HCT116 (cell line): ENCODE results near the gene ABCA9.
"Not testable (repeated sequence)": the region's sequence is repeated elsewhere in the genome, so short reads cannot be mapped to it uniquely, and the experiment has no call there.

Source experiments
- CEBPB ChIP-seq: IDR thresholded peaks from 2 replicates; pipeline ENCODE4 v1.6.1; 2012; ENCODE audit warnings: low read depth
- ELF1 ChIP-seq: IDR thresholded peaks from 2 replicates; pipeline ENCODE4 v1.6.1; 2012; ENCODE audit warnings: low read depth, borderline replicate concordance
- EZH2 ChIP-seq: fragments of 200-600 bp; sonication (generic); IDR thresholded peaks from 2 replicates; pipeline ENCODE4 v1.6.1; 2017; ENCODE audit warnings: antibody characterized with exemption, mixed run types
- POLR2A ChIP-seq: IDR thresholded peaks from 2 replicates; pipeline ENCODE4 v1.7.0; 2011; ENCODE audit warnings: borderline replicate concordance; ENCODE audit not compliant: insufficient read depth, insufficient read length; ENCODE audit errors: extremely low read depth
- POLR2AphosphoS5 ChIP-seq: IDR thresholded peaks from 2 replicates; pipeline ENCODE4 v1.6.1; 2011; ENCODE audit warnings: mild to moderate bottlenecking, low read depth, low read length, moderate library complexity
- ZFX ChIP-seq: fragments of 450-650 bp; IDR thresholded peaks from 2 replicates; pipeline ENCODE4 v1.6.1; 2017
- TF ChIP-seq, protein P1 (sequence below), 3 experiments: fragments of 200-600 bp in 1 of 3; sonication (generic) in 1 of 3; IDR thresholded peaks in 2 of 3; conservative IDR thresholded peaks in 1 of 3; 2 replicates each; pipeline ENCODE4 v1.5.1; 2012 to 2017; ENCODE audit warnings: low read depth in 2 of 3, low read length in 2 of 3, antibody characterized with exemption in 1 of 3, borderline replicate concordance in 1 of 3, control low read depth in 1 of 3, mild to moderate bottlenecking in 1 of 3, mixed read lengths in 1 of 3, mixed run types in 1 of 3, moderate library complexity in 1 of 3; ENCODE audit not compliant: insufficient read depth in 1 of 3
- TF ChIP-seq, protein P2 (sequence below): IDR thresholded peaks from 2 replicates; pipeline ENCODE4 v1.6.1; 2012
- TF ChIP-seq, protein P3 (sequence below): IDR thresholded peaks from 2 replicates; pipeline ENCODE4 v1.6.1; 2012; ENCODE audit warnings: low read depth

DNA sequence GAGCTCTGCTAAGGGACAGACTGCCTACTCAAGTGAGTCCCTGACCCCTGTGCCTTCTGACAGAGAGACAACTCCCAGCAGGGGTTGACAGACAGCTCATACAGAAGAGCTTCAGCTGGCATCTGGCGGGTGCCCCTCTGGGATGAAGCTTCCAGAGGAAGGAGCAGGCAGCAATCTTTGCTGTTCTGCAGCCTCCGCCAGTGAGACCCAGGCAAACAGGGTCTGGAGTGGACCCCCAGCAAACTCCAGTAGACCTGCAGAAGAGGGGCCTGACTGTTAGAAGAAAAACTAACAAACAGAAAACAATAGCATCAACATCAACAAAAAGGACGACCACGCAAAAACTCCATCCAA lies 10.5 kb upstream of the ABCA9 start:
- TF ChIP-seq, protein P1, sequence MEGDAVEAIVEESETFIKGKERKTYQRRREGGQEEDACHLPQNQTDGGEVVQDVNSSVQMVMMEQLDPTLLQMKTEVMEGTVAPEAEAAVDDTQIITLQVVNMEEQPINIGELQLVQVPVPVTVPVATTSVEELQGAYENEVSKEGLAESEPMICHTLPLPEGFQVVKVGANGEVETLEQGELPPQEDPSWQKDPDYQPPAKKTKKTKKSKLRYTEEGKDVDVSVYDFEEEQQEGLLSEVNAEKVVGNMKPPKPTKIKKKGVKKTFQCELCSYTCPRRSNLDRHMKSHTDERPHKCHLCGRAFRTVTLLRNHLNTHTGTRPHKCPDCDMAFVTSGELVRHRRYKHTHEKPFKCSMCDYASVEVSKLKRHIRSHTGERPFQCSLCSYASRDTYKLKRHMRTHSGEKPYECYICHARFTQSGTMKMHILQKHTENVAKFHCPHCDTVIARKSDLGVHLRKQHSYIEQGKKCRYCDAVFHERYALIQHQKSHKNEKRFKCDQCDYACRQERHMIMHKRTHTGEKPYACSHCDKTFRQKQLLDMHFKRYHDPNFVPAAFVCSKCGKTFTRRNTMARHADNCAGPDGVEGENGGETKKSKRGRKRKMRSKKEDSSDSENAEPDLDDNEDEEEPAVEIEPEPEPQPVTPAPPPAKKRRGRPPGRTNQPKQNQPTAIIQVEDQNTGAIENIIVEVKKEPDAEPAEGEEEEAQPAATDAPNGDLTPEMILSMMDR (IDR thresholded peaks at IDR 0.05 in 2 of 3, conservative IDR thresholded peaks at IDR 0.05 in 1 of 3; ENCODE audit: borderline replicate concordance in 1 of 3, insufficient read depth in 1 of 3, low read depth in 2 of 3, low read length in 2 of 3): not testable (repeated sequence)
- TF ChIP-seq, protein P2, sequence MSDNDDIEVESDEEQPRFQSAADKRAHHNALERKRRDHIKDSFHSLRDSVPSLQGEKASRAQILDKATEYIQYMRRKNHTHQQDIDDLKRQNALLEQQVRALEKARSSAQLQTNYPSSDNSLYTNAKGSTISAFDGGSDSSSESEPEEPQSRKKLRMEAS: not testable (repeated sequence)
- TF ChIP-seq, protein P3, sequence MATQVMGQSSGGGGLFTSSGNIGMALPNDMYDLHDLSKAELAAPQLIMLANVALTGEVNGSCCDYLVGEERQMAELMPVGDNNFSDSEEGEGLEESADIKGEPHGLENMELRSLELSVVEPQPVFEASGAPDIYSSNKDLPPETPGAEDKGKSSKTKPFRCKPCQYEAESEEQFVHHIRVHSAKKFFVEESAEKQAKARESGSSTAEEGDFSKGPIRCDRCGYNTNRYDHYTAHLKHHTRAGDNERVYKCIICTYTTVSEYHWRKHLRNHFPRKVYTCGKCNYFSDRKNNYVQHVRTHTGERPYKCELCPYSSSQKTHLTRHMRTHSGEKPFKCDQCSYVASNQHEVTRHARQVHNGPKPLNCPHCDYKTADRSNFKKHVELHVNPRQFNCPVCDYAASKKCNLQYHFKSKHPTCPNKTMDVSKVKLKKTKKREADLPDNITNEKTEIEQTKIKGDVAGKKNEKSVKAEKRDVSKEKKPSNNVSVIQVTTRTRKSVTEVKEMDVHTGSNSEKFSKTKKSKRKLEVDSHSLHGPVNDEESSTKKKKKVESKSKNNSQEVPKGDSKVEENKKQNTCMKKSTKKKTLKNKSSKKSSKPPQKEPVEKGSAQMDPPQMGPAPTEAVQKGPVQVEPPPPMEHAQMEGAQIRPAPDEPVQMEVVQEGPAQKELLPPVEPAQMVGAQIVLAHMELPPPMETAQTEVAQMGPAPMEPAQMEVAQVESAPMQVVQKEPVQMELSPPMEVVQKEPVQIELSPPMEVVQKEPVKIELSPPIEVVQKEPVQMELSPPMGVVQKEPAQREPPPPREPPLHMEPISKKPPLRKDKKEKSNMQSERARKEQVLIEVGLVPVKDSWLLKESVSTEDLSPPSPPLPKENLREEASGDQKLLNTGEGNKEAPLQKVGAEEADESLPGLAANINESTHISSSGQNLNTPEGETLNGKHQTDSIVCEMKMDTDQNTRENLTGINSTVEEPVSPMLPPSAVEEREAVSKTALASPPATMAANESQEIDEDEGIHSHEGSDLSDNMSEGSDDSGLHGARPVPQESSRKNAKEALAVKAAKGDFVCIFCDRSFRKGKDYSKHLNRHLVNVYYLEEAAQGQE: not testable (repeated sequence)
- not testable (repeated sequence) for TF ChIP-seq POLR2AphosphoS5, POLR2A, EZH2, CEBPB, ZFX, ELF1
